Activated CD8-positive, alpha-beta memory T cell treated with anti-CD3 and anti-CD28 coated beads, Interleukin-2, amount 50 U/mL, for 1 hour (primary cell): Measurements from ENCODE around the gene GLT8D2.

Experiments used
- DNase-seq: peaks from one replicate; pipeline ENCODE4 v3.0.0-alpha.2; 2020; ENCODE audit errors: extremely low read depth

Gene GLT8D2

DNA sequence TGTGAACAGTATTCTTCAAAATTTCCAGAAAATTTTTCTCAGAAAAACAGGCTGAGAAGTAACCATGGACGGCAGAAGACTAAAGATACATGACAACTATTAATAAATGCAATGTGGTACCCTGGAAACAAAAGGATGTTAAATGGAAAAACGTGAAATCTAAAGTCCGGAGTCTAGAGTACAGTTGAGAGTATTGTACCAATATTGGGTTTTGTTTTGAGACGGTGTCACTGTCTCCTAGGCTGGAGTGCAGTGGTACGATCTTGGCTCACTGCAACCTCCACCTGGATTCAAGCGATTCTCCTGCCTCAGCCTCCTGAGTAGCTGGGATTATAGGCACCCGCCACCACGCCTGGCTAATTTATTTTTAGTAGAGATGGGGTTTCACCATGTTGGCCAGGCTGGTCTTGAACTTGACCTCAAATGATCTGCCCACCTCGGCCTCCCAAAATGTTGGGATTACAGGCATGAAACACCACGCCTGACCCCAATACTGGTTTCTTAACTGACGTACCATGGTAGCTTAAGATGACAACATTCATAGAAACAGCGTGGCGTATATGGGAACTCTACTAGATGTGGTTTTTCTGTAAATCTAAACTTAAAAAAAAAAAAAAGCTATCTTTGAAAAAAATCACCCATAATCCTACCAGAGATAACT, 101.1 kb downstream of the GLT8D2 start:
- no peak for DNase-seq

DNA sequence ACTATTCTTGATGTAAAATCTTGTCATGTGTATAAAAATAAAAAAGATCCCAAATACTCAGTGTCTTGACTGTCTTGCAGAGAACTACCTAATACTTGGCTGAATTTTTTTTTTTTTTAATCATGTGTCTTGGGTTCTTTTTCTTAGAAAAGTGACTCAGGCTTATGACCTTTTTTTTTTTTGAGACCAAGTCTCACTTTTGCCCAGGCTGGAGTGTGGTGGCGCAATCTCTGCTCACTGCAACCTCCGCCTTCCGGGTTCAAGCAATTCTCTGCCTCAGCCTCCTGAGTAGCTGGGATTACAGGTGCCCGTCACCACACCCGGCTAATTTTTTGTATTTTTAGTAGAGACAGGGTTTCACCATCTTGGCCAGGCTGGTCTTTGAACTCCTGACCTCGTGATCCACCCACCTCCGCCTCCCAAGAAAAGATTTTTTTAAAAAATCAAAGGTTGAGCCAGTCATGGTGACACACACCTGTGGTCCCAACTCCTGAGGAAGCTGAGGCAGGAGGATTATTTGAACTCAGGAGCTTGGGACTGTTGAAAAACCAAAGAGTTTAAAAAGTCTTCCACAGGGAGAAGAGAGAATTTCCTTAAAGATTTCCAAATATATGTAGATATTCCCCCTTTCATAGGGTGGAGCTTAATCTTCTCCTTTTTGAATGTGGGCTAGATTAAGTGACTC, 102.0 kb downstream of the GLT8D2 start:
- DNase-seq: no peak

DNA sequence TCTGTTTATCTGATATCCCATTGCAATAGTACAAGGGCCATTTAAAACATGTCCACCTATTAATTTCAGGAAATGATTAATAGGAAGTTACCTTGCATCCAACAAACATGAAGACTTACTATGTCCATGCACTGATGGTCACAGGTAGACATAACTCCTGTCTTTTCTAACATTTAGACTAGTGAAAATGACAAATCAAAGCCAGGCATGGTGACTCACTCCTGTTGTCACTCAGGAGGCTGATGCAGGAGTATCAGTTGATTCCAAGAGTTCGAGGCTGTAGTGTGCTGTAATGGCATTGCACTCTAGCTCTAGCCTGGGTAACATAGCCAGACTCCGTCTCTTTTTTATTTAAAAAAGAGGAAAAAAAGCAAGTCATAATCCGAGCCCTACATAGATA, 105.0 kb downstream of the GLT8D2 start:
- DNase-seq: no peak
